Measurements from ENCODE around the gene CDH4. TPM values are rescaled to one million over a fixed set of nuclear protein-coding genes. Genes with fewer than 3 reads are reported as not detected.

The CDH4 gene
- total and polyA plus RNA-seq, 2 of the 13 experiments (the other 11 are each of a cell fraction or from before 2014, with no cell fraction given), result not detected

- TF ChIP-seq ATM (IDR thresholded peaks at IDR 0.05; ENCODE audit: borderline replicate concordance), result no peak
These were observed 128.0 kb downstream of the CDH4 start (continued) for GRCh38 chr20:61379898-61380544.

- DNase-seq (ENCODE audit: low spot score), result no peak
- Histone ChIP-seq H3K79me2 (ENCODE audit: insufficient read depth, low read length) (no peaks in the 10 kb centered on the region), H3K4me1 (ENCODE audit: insufficient read depth, low read length) (no peaks in the 10 kb centered on the region), H3K9me3 (ENCODE audit: low read length) (peaks cover 29% of the 10 kb centered on the region), H3K4me3 (replicated peaks in 1 of 3; ENCODE audit: insufficient read depth in 1 of 3, low read depth in 2 of 3, low read length in 3 of 3) (no peak overlapping the region), H4K20me1 (ENCODE audit: insufficient read depth, low read length) (no peaks in the 10 kb centered on the region), H3K27me3 (ENCODE audit: control insufficient read depth in 1 of 2, insufficient read depth in 2 of 2, low read length in 2 of 2) (peaks cover 0 to 6% of the 10 kb centered on the region in 2 experiments; a peak in 3 of 5 replicates), H3K36me3 (replicated peaks in 1 of 2; ENCODE audit: control insufficient read depth in 1 of 2, insufficient read depth in 2 of 2, low read length in 2 of 2) (no peaks in the 10 kb centered on the region), H3K27ac (ENCODE audit: extremely low read length, insufficient read depth, low read length) (no peak overlapping the region), H3K4me2 (ENCODE audit: low read depth, low read length) (no peak overlapping the region), H3K9ac (ENCODE audit: insufficient read depth, low read depth, low read length) (no peak overlapping the region), H2AFZ (ENCODE audit: low read length) (no peak overlapping the region)
- no TSS peak for BruUV-seq (replicated peaks)
- in situ Hi-C loops (cut with HindIII; ENCODE audit: extremely low pct_ligation_motif_present, low pct_unique_long_range_greater_than_20kb) (no loop called here), intact Hi-C loops (cut with micrococcal nuclease; ENCODE audit: unreplicated experiment) (no loop called here)
- ChIA-PET POLR2A (no interaction called here), CTCF (ENCODE audit: low intra/inter-chr PET ratio, low total read pairs) (no interaction called here)
- TF ChIP-seq ZNF329 (CRISPR knock-in tag; IDR thresholded peaks at IDR 0.05; ENCODE audit: low read depth) (no peak), FOXA1 (IDR thresholded peaks at IDR 0.05) (no peak), FOXA1 (CRISPR knock-in tag; IDR thresholded peaks at IDR 0.05) (no peak), BCL3 (CRISPR knock-in tag; IDR thresholded peaks at IDR 0.05) (no peak), XBP1 (CRISPR knock-in tag; IDR thresholded peaks at IDR 0.05) (no peak), ZNF780A (CRISPR knock-in tag; IDR thresholded peaks at IDR 0.05) (no peak), ZBTB20 (CRISPR knock-in tag; IDR thresholded peaks at IDR 0.05; ENCODE audit: borderline replicate concordance, low read depth) (no peak)
- no peak for ATAC-seq
- no peak for FAIRE-seq
- WGBS (ENCODE audit: low lambda C conversion rate), result 23% methylated on average over 7 of the region's 7 CpGs
These were observed 128.5 kb downstream of the CDH4 start for GRCh38 chr20:61380545-61380915.

All from HepG2 (cell line).